K562 (cell line): ENCODE results near the gene SLC38A10. TPM values are rescaled to one million over a fixed set of nuclear protein-coding genes. Genes with fewer than 3 reads are reported as not detected.

Source experiments
- CTCFL ChIP-seq: IDR thresholded peaks from 2 replicates; pipeline ENCODE4 v1.6.1; 2011; ENCODE audit warnings: borderline replicate concordance, low read depth, mild to moderate bottlenecking, moderate library complexity, low read length; ENCODE audit not compliant: insufficient read depth, poor library complexity, severe bottlenecking
- GTF2A2 ChIP-seq: IDR thresholded peaks from 2 replicates; pipeline ENCODE4 v1.6.1; 2016; ENCODE audit warnings: mild to moderate bottlenecking, missing genetic modification characterization, missing compliant biosample characterization
- MED1 ChIP-seq: sonication (generic); formaldehyde crosslinking; IDR thresholded peaks from 2 replicates; pipeline ENCODE4 v1.8.1; 2023; ENCODE audit warnings: missing genetic modification reagents, borderline replicate concordance
- REST ChIP-seq, 2 experiments: fragments of 450-650 bp; formaldehyde crosslinking in 1 of 2; IDR thresholded peaks; 2 replicates each; pipeline versions ENCODE4 v1.4.0 to v1.6.1; 2014 to 2020; ENCODE audit warnings: mild to moderate bottlenecking in 2 of 2, borderline replicate concordance in 1 of 2, low read depth in 1 of 2
- STAG1 ChIP-seq: sonication (generic); formaldehyde crosslinking; IDR thresholded peaks from 2 replicates; pipeline ENCODE4 v1.5.0; 2020; ENCODE audit warnings: missing genetic modification reagents, borderline replicate concordance
- STAT6 ChIP-seq: sonication (generic); formaldehyde crosslinking; IDR thresholded peaks from 2 replicates; pipeline ENCODE4 v1.8.1; 2023; ENCODE audit warnings: mild to moderate bottlenecking, missing genetic modification reagents
- YBX1 ChIP-seq: fragments of 450-650 bp; IDR thresholded peaks from 2 replicates; pipeline ENCODE4 v1.7.1; 2016; ENCODE audit warnings: mild to moderate bottlenecking
- ZNF551 ChIP-seq: fragments of 250-450 bp; sonication (Bioruptor Pico); IDR thresholded peaks from 2 replicates; pipeline ENCODE4 v1.5.0; 2021; ENCODE audit warnings: mild to moderate bottlenecking, moderate library complexity
- polyA plus RNA-seq, 8 experiments: library from polyadenylated mRNA; depleted of rRNA in 4 of 8; stranded (reverse) in 5 of 8; unstranded in 3 of 8; fragments of >200 nt; fragmentation: Nextera tagmentation in 2 of 8; fragmentation: Illumina TruSeq in 1 of 8; extraction: Ambion mirVana in 2 of 8; extraction: Trizol in 1 of 8; gene quantifications; 2 replicates each; pipeline versions ENCODE4 v1.2.1 to v1.2.3, GENCODE V29; 2011 to 2014; ENCODE audit warnings: inconsistent platforms in 1 of 8, missing spikeins in 1 of 8
- total RNA-seq, 7 experiments: library from RNA; depleted of rRNA in 6 of 7; stranded (reverse); fragments of >200 nt in 6 of 7; fragmentation: Illumina TruSeq in 2 of 7; extraction: Trizol in 2 of 7; gene quantifications; 2 replicates each; pipeline versions ENCODE4 v1.2.1 to v1.2.3, GENCODE V29; 2011 to 2021; ENCODE audit warnings: low replicate concordance in 1 of 7
- TF ChIP-seq, protein P1 (sequence below), 2 experiments: fragments of 150-350 bp in 1 of 2; IDR thresholded peaks; 2 replicates each; pipeline ENCODE4 v1.6.1; 2012 to 2016; ENCODE audit warnings: low read depth in 2 of 2, low read length in 2 of 2, mild to moderate bottlenecking in 1 of 2, moderate library complexity in 1 of 2

SLC38A10 gene
- total and polyA plus RNA-seq, 9 of the 15 experiments (the other 6 are each of a cell fraction or from before 2014, with no cell fraction given), result 0.45 to 54.2 (median 13.8) TPM

DNA sequence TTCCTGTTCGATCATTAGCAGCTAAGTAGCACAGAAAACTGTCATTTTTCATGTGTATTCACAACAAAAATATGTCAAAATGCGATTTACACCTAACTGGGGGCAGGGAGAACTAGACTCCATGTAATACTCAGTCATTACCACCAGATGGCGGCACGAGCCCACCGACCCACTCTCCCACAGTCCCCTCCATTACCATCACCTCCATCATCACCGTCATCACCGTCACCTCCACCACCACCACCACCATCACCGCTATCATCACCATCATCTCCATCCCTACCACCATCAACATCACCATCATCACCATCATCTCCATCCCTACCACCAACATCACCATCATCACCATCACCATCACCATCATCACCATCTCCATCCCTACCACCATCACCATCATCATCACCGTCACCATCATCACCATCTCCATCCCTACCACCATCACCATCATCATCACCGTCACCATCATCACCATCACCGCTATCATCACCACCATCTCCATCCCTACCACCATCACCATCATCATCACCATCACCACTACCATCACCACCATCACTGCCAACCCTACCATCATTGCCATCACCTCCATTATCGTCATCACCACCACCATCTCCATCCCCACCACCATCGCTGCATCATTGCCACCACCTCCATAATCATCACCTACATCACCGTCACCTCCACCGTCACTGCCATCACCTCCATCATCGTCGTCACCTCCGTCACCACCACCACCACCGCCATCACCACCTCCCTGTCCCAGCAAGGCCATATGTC, 41.6 kb downstream of the SLC38A10 start (continued):
- peak; percentile 80 for TF ChIP-seq REST (IDR thresholded peaks at IDR 0.05; ENCODE audit: borderline replicate concordance)
- TF ChIP-seq REST (CRISPR knock-in tag; IDR thresholded peaks at IDR 0.05; ENCODE audit: low read depth), result no peak
- TF ChIP-seq STAT6, result no peak
- TF ChIP-seq, protein P1, sequence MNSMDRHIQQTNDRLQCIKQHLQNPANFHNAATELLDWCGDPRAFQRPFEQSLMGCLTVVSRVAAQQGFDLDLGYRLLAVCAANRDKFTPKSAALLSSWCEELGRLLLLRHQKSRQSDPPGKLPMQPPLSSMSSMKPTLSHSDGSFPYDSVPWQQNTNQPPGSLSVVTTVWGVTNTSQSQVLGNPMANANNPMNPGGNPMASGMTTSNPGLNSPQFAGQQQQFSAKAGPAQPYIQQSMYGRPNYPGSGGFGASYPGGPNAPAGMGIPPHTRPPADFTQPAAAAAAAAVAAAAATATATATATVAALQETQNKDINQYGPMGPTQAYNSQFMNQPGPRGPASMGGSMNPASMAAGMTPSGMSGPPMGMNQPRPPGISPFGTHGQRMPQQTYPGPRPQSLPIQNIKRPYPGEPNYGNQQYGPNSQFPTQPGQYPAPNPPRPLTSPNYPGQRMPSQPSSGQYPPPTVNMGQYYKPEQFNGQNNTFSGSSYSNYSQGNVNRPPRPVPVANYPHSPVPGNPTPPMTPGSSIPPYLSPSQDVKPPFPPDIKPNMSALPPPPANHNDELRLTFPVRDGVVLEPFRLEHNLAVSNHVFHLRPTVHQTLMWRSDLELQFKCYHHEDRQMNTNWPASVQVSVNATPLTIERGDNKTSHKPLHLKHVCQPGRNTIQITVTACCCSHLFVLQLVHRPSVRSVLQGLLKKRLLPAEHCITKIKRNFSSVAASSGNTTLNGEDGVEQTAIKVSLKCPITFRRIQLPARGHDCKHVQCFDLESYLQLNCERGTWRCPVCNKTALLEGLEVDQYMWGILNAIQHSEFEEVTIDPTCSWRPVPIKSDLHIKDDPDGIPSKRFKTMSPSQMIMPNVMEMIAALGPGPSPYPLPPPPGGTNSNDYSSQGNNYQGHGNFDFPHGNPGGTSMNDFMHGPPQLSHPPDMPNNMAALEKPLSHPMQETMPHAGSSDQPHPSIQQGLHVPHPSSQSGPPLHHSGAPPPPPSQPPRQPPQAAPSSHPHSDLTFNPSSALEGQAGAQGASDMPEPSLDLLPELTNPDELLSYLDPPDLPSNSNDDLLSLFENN (IDR thresholded peaks at IDR 0.05; ENCODE audit: low read depth in 2 of 2, low read length in 2 of 2), result no peak
- TF ChIP-seq YBX1, result no peak
- no peak for TF ChIP-seq ZNF551 (CRISPR knock-in tag)
- TF ChIP-seq CTCFL, result no peak
- TF ChIP-seq STAG1 (CRISPR knock-in tag), result peak; percentile 98
- TF ChIP-seq GTF2A2, result no peak
- TF ChIP-seq MED1 (CRISPR knock-in tag), result no peak
